NCI-H1930 (cell line): ENCODE data around the gene MYO18B.

Experiments used
- DNase-seq, 2 experiments: peaks; one replicate each; lab custom pipeline; 2025; lab: John Stamatoyannopoulos, UW

Gene MYO18B

DNA sequence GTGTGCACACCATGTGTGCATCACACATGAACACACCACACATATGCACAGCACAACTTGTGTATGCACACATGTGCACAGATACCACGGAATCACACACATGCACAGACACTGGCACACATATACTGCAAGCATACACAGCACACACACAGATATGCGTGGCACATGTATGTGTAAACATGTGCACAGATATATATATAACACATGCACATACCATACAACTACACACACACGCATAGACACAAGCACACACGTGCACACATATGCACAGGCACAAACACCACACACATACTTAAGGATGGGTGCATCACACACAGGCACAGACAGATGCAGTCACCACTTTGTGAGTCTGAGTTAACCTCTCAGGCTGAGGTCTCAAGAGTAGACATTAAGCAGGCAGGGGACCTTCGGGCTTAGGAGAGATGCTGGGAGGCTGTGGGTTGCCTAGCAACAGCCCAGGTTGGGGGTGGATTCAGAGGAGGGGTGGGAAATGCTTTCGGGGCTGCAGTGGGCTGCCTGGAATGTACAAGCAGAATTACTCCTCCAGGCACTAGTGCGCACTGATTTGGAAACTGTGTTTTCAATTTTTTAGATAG lies 82.9 kb downstream of the MYO18B start:
- no peak for DNase-seq

DNA sequence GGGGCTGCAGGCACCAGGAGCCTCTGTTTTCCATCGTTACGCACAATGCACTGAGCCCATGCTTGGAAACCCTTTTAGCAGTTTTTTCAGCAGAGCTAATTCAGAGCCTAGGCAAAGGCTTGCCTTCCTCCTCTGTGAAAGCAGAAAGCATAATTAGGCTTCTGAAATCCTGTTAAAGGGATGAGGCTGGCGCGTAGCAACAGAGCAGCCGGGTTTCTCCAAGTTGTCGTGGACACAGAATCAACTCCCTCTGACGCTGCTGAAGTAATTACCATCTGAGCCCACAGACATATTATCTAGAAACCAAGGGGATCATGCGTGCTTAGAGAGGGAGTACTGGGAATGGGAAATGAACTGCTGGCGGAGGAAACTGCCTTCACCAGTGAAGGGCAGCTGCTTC lies 85.4 kb downstream of the MYO18B start:
- no peak for DNase-seq

DNA sequence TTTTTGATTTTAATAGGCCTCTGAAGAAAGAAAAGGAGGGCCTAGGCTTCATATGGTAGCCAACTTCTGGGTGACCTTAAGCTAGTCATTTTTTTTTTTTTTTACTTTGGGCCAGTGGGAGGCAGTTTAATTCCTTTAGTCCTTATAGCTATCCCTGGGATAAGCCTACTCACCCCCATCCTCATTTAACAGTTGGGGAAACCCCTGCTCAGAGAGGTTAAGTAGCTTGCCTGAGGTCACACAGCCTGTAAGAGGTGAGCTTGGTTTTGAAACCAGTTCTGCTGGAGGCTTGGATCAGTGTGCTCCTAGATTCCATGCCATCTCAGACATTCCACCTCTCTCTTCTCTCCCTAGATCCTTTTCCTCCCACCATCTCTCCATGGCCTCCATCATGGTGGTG lies 86.4 kb downstream of the MYO18B start:
- no peak for DNase-seq

DNA sequence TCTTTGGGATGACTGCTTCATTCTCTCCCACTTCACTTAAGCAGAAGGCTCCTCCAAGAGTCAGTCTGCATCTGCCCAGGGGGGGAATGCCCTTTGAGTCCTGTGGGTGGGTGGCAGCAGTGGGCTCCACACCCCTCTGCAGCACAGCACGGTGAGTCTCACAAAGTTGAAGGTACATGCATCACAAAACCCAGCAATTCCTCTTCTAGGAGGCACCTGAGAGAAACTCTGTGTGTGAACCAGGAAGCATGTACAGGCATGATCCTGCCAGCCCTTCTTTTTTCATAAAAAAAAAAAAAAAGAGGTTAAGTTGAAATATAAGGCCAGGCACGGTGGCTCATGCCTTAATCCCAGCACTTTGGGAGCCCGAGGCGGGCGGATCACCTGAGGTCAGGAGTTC lies 87.2 kb downstream of the MYO18B start:
- DNase-seq, result no peak

DNA sequence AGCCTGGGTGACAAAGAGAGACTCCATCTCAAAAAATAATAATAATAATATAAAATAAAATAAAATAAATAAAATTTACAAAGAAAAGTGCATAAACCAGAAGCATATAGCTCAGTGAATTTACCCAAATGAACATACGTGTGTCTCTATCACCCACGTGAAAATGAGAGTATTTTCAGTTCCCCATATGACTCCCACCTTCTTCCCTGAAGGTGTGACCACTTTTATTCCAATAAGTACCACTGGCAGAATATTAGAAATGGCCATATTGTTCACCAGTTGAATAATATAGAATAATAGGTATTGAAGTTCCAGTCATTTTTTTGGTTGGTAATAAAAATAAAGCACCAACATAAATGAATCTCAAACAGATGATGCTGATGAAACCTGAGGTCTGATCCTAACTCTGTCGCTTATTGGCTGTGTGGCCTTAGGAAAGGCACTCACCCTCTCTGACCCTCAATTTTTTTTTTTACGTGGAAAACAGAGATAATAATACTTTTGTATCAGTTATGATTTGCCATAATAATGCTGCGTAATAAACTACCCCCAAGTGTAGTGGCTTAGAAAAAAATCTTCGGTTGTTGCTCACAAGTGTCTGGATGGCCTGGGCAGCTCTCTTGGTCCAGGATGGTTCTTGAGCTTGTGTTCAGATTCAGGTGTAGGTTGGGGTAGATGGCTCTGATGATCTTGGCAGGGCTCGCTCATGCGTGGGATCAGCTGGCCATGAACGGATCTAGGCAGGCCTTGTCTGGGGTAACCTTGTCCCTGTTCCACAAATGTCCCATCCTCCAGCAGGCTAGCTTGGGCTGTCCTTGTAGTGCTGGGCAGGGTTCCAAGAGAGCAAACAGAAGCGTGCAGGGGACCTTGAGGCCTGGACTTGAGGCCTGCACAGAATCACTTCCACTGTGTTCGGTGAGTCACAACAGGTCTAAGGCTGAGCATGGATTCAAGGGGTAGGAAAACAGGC lies 88.1 kb downstream of the MYO18B start:
- no peak for DNase-seq

DNA sequence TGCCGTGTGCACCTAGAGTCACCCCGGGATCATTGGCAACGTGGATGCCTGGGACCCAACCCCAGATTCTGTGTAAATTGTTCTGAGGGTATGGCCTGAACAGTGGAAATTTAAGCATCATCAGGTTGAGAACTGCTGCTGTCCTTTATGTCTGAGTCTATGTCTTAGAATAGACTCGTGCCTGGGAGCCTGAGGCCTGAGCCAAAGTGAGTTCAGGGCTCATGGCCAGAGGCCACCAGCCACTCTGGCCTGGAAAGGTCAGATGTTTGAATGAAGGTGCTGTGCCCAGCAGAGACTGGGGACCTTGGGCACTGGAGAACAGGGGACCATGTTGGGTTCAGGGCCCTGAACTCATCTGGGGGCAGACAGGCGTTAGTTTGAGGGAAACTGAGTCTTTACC lies 91.1 kb downstream of the MYO18B start:
- DNase-seq, result no peak

DNA sequence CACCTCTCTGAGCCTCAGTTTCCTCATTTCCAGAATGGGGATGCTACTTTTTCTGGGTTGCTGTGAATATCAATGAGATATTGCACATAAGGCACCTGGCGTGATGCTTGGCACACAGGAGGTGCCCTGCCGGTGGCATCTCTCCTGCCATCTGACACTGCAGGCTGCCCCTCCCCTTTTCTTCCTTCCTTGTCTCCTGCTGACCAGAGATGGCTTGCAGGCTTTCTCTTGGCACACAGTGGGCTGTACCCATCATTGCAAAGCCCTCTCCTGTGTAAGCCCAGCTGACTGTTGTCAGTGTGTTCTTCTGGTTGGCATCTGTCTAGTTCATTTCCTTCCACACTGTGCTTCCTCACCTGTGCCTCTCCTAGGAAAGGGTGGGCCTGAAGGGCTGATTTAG lies 91.7 kb downstream of the MYO18B start:
- DNase-seq, result no peak

DNA sequence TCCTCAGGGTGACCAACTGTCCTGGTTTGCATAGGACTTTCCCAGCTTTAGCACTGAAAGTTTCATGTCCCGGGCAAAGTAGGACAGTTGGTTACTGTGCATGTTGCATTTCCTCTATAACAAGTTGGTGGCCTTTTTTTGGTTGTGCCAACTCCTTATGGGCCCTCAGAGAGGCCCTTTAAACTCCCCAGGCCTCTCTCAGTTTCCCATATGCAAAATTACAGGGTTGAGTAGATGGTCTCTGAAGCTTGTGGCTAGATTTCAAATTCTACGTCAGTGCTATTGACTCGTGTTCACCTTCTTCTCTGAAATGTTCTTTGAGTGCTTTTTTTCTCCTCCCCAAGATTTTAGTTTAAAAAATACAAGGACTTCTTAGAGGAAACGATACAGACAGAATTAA lies 92.5 kb downstream of the MYO18B start:
- no peak for DNase-seq

DNA sequence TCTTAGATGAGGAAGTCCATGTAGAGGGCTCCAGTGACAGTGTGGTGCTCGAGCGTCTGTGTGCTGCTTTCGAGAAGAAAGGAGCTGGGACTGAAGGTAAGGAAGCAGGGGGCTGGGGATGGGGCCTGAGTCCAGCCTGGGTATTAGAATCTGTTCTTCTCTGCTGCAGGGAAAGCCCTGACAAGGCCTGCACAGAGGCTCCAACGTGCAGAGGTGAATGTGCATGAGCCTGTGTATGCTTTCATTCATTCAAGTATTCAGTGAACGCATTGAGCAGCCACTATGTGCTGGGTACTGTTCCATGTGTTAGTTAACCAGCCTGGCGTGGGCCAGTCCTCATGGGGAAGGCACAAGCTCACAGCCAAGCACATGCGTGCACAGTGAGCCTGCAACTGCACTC lies 93.4 kb downstream of the MYO18B start:
- no peak for DNase-seq

DNA sequence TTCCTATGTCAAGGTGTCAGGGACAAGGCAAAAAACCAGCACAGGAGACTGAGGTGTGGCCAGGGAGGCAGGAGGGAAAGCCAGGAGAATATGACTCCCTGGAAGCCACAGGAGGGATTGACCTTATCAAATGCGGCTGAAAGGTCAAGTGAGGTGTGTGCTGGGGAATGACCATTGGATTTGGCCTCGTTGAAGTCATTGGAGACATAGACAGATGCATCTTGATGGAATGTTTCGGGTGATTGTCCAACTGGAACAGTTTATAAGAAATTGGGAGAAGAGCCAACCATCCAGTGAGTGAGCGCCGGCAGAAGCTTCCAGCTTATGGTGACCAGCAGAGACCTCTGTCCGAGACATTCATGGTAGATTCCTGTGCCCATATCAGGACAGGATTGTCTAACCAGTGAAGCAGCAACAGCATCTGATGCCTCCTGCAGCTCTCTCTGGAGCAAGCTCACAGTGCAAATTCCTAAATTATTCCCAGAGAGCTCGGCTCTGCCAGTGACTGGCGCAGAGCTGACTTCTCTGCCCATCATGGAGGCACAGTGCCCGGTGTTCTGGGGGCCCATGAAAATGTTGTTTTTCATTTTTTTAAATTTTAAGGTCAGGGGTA lies 95.4 kb downstream of the MYO18B start:
- DNase-seq, result no peak

DNA sequence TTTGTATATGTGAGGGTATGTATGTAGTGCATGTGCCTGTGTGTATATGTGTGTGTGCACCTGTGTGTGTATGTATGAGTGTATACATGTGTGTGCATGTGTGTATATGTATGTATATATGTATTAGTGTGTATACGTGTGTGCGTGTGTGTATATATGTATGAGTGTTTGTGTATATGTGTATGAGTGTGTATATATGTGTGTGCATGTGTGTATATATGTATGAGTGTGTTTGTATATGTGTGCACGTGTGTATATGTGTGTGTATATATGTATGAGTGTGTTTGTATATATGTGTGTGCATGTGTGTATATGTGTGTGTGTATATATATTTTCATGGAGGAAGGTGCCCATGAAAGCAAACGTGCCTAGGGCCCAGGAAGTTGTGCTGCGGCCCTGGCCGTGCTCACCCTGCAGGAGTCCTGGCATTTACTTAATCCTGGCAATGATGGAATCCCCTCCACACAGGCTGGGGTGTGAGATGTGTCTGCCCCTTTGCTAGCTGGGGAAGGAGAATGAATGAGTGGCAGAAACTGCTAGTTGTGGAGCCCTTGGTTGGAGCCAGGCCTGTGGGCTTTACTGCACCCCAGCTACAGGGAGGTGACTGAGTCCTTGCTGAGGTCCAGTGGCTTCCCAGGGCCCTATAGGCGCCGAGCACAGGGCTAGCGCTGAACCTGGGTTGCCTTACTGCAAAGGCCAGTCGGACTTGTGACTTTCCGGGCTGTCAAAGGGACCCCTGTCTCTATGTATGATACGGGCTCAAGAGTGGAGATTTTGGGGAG lies 97.2 kb downstream of the MYO18B start:
- DNase-seq, result no peak

DNA sequence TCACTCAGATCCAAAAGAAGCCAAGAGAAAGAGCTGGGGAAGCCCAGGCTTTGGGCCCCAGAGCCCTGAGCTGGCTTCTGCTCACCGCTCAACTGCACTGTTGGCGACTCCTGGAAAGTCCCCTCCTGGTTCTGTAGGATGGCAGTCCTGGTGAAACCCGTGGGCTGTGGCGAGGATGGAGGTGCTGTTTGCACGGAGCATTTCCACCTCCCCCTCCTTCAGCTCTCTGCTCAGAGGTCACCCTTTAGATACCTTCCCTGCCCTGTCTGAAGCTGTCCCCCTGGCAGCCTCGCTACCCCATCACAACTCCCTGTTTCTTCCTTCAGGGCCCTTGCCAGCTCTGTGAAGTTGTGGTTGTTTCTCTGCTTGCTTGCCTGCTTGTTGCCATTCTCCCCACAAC lies 97.8 kb downstream of the MYO18B start:
- DNase-seq, result no peak

DNA sequence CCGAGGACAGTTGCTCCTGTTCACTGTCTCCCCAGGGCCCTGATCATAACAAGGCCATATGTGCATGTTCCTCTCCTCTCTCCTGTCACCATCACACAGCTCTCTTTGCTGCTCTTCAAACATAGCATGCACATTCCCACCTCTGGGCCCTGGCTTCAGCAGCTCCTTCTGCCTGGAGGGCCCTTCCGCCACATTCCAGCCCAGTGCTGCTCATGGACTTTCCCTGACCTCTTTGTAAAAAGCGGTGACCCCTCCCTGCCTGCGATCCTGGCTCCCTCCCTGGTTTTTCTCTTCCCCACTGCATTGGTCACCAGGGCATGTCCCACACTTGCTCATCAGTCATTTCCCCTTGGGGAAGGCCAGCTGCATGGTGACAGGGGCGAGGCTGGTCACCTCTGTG lies 98.2 kb downstream of the MYO18B start:
- no peak for DNase-seq

DNA sequence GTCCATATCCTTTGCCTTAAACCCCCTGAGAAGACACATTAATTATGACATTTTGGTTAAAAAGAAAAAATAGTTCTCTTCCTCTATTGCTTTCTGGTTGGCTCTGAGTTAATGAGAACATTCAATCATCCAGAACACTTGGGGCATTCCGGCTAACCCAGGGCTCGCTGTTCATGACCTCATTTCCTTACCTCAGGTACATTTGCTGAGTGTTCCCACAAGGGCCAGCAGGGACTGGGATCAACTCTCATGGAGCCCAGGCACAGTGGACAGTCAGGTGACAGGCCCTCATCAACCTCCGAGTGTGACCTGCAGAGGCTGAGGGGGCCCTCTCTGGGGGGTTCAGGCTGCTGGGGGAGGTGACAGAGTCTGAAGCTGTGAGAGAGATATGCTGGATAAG lies 98.9 kb downstream of the MYO18B start:
- DNase-seq, result no peak

DNA sequence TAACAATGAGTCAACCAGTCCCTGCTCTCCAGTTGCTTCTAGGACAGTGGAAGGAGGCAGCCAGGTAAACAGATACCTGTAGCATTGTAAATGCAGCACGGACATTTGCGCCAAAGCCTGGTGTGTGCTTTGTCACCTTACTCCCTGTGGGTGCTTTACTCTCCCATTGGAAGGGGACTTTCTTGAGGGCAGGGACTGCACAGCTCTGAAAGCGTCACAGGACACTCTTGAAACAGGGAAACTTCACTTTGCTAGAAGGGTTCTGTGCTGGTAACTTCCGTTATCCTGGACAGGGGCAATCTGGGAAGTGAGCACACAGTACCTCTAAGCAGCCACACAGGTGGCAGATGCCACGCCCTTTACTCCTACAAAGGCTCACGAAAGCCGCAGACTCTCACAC lies 99.8 kb downstream of the MYO18B start:
- no peak for DNase-seq

DNA sequence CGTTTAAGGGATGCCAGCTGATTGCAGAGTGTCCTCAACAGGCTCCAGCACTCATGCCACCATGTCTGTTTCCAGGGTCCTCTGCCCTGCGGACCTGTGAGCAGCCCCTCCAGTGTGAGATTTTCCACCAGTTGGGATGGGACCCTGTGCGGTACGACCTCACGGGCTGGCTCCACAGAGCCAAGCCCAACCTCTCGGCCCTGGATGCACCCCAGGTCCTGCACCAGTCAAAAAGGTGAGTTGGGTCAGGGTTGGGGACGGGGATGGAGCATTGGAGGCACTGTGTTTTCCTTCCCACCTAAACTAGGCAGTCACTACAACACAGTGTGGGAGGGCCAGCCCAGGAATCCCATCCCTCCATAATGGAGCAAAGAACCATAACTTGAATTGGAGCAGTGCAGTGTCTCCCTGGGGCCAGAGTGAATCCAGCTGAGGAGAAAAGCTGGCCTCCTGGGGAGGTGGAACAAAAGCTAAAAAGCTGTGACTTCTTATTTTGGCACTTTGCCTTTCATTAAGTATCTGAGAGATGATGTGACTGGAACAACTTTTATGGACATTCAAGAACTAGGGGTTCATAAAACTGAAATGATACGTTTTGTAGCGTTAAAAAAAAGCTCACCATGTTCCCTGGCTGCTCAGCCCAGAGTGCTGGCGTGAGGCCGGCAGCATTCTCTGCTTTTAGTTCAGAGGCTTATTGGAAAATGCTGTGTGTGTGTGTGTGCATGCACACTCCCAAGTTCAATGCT lies 101.8 kb downstream of the MYO18B start:
- DNase-seq, result no peak

DNA sequence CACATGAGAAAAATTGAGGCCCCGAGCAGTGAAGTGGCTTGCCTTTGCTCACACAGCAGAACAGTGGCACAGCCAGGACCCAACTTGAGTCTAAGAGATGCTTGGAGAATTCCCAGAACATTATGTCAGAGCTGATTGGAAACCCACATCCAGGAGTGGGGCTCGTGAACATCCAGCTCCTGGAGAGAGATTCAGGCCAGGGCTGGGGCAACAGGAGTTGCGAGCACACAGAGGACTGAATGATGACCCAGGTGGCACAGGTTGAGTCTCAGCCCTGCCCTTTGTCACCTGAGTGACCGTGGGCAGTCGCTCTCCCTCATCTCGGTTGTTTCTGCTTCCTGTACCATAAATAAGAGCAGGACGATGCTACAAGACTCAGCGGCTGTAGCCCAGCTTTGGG lies 102.6 kb downstream of the MYO18B start:
- no peak for DNase-seq

DNA sequence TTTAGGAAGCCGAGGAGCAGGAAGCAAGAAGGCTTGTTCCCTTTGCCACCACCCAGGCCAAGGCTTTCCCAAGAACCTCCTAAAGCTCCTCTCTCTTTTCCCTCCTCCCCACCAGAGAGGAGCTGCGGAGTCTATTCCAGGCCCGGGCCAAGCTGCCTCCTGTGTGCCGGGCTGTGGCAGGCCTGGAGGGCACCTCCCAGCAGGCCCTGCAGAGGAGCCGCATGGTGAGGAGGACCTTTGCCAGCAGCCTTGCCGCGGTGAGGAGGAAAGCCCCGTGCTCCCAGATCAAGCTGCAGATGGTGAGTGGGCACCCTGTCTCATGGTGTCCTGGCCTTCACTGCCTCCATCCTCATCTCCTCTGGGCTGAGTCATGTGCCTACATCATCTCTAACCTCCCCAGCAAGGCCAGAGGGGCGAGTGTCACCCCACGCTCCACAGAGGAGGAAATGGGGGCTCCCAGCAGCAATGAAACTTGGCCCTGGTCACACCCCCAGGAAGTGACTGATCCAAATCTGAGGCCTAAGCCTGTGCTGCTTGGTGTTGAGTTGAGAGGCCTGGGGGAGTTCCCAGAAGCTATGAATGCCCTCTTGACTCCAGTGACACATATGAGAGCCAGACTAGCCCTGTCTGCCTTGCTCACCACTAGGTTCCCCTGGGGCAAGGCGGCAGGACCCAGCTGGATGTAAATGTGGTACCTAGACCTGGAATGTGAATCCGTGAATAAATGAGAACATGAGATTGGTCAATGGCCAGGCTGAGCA lies 104.2 kb downstream of the MYO18B start:
- no peak for DNase-seq

DNA sequence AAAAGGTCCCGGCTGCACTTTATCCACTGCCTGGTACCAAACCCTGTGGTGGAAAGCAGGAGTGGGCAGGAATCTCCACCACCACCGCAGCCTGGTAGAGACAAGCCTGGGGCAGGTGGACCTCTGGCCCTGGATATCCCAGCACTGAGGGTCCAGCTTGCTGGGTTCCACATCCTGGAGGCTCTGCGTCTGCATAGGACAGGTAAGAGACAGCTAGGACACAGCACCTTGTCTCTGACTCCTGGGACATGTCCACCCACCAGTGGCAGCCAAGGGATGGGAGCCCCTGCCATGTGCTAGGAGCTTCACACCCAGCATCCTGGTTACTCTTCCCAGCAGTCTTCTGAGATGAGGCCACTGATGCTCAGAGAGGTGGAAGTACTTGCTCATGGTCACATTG lies 105.5 kb downstream of the MYO18B start:
- DNase-seq, result no peak

DNA sequence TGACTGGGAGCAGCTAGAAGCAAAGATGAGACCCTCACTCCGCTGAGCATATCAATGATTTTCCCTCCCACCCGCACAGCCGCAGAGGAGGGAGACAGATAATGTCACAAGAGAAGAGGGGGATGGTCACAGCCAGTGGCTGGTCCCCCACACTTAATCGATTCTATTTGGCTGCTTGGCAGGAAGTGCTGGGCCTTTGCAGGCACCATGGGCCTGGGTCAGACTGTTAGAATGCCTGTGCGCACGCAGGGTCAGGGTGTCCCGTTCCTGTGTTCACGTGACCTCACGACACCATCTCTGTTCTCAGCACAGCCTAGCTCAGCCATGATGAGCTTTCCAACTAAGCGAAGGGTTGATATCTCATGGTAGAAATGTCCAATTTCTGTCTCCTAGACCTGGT lies 107.0 kb downstream of the MYO18B start:
- no peak for DNase-seq

DNA sequence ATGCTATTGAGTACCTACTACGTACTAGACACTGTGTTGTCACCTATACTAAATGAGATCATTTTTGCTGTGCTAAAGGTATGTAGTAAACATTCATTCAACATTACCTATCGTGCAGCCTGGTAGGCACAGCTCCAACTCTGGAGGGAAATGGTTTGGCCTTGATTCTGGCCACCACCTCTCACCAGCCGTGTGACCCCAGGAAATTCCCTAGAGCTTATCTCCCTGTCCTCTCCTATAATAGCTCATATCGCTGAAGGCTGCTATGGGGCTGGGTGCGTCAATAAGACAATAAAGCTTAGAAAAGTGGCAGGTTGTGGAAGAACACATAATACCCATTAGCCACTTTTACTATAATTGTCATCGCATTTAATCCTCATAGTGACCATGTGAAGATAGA lies 107.5 kb downstream of the MYO18B start:
- no peak for DNase-seq
